T-helper 9 cell (primary cell): Measurements from ENCODE around the gene PGR.

Experiments used
- DNase-seq: peaks from one replicate; pipeline ENCODE4 v3.0.0-alpha.2; 2020
- total RNA-seq, 2 donors: gene quantifications; one replicate each; lab custom pipeline; 2026; lab: John Stamatoyannopoulos, UW

PGR gene
- total RNA-seq, result 0 reads per million in 2 donors

DNA sequence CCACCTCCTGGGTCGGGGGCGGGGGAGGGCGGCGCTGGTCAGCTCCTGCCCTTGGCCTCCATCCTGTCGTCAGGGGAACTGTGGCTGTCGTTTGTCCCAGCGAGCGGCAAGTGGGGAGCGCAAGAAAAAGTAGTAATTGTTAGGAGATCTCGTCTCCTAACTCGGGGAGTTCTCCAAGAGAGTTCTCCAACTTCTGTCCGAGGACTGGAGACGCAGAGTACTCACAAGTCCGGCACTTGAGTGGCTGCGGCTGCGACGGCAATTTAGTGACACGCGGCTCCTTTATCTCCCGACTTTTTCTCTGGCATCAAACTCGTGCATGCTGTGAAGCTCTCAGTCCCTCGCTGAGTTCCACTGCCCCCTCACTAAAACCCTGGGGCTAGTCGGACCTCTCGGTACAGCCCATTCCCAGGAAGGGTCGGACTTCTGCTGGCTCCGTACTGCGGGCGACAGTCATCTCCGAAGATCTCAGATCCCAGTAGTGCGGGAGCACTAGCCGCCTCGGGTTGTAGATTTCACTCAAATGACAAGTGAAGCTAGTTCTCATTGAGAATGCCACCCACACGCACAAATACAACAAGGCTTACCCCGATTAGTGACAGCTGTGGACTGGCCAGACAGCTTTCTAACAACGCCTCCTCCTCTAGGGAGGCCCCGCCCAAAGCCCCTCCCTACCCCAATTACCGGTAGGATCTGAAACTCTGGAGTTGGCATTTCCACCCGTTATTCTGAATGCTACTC lies at the start of gene PGR:
Gene PGR (minus strand): TSS at position 611 of the 741 bp plus-strand sequence. CDS start 743 bp downstream, outside the sequence.
- no peak for DNase-seq

DNA sequence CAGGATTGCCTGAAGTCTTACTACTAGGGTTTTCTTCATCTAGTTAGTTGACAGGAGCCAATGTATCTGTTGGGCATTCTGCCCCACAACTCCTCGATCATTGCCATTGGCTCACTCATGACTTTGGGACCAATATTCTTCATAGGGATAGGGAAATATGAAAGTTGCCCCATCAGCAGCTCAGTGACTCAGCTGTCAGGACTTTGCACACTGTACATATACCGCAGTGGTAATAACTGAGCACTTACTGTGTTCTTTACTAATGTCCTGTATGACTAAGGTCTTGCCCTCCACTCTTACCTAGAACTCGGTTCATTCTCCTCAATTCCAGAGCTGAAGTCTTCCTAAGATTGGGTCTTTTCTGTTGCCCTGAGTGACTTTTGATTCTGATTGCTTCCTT lies 46.8 kb upstream of the PGR start:
- DNase-seq, result no peak

DNA sequence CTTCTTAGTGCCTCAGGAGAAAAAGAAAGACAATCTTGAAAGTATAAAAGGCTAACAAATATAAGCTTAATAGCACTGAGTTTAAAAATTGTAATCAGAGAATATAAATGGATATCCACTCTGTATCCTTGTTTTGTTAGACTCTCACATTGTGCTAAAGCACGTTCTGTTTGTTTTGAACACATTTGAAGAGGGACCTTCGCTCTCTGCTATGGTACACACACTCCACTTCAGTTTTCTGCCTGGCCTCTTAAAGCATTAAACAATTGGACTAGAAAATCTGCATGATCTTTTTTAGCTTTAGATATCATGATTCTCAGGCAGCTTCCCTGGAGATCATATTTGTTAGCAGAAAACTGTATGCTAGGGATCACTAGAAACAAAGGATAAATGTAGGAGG lies 40.3 kb upstream of the PGR start:
- DNase-seq, result no peak

DNA sequence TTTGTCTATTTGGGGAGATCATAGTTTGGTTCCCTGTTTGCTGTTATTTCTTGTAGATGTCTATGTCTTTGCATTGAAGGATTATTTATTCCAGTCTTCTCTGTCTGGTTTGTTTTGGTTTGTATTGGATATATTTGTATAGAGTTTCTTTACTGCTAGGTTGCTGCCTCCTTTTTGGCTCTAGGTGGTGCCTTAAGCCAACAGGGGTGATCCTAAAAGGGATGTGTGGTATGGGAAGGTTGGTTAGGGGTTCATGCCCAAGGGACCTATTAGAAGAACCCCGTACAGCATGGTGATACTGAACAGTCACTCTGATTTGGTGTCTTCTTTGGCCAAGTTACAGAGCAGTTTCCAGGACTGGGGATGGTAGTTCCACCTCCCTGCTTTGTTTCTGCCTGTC lies 36.4 kb upstream of the PGR start:
- no peak for DNase-seq

DNA sequence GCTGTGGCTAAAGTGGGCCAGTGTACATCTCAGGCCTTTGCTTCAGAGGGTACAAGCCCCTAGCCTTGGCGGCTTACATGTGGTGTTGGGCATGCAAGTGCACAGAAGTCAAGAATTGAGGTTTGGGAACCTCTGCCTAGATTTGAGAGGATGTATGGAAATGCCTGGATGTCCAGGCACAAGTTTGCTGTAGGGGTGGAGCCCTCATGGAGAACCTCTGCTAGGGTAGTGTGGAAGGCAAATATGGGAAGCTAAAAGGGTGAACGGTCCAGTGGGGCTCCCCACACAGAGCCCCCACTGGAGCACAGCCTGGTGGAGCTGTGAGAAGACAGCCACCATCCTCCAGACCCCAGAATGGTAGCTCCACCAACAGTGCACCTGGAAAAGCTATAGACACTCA lies 28.5 kb upstream of the PGR start:
- no peak for DNase-seq

- DNase-seq, result no peak
Observed at GRCh38 chr11:101138245-101138930, 8.8 kb upstream of the PGR start.

DNA sequence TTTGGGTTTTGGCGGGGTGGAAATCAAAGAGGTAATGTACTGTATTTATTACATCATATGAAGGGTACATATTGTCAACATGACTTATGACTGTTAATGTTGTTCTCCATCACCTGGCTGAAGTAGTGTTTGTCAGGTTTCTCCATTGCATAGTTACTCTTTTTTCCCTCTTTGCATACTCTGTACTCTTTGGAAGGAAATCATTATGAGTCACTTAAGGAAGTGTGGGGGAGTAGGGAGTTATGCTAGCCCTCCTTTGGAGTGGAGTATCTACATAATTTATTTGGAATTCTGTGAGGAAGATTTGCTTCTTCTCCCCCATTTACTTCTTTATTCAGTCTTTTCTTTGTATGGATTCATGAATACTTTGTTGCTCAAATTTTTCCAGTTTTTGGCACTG lies 3.6 kb upstream of the PGR start:
- DNase-seq, result no peak

DNA sequence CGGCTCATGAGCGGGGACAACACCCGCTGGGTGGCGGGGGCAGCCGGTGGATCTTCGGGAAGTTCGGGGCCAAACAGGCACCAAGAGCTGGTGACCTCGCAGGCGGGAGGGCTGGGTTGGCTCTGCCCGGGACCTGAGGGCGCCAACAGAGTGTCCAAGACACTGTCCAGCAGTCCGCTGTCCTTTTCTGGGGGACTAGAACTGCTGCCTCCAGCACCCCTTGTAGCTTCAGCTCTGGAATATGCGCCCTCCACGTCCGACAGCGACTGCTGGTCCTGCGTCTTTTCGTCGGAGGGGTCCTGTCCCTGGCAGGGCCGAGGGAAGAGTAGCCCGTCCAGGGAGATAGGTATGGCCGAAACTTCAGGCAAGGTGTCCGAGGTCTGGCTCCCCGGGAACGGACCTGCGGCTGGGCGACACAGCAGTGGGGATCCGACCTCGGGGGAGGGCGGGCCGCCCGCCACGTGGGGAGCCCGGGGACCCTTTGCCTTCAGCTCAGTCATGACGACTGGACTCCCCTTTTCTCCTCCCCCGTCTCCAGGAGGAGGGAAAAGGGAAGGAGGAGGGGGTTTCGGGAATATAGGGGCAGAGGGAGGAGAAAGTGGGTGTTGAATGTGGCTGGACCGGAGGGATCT lies 926 bp downstream of the PGR start:
- no peak for DNase-seq

DNA sequence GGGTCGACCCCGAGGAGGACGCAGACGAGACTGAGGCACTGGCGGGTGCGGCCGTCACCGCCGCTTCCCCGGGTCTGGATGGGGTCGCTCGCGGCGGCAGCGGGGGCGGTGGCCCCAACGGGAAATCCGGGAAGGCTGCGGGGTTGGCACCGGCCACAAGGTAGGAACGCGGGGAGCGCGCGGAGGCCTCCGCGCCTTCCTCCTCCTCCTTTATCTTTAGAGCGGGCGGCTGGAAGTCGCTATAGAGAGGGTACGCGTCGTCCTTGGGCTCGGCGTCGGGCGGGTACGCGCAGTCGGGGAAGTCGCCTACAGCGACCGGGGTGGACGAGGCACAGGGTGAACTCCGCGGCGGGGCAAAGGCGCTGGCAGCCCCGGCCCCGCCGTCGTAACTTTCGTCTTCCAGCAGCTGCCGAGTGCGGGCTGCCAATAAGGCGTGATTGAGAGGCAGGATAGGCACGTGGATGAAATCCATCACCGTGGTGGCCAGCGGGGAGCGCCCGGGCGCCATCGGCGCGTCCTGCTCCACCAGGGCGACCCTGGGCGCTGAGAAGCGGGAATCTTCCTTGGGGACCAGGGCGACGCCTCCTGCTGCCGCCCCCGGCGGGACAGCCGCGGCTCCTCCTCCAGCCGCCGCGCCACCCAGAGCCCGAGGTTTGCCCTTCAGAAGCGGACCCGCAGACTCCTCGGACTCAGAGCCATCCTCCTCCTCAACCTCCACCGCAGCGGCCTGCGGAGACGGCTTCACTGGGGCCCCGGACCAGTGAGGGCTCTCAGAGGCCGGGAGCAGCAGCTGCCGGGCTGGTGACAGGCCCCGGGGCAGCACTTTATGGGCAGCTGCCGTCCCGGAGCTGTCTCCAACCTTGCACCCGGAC lies 1.7 kb downstream of the PGR start:
- no peak for DNase-seq

GRCh38 chr11:101127197-101127698 lies 2.4 kb downstream of the PGR start:
- no peak for DNase-seq

GRCh38 chr11:101126551-101127196 lies 2.9 kb downstream of the PGR start:
- no peak for DNase-seq

DNA sequence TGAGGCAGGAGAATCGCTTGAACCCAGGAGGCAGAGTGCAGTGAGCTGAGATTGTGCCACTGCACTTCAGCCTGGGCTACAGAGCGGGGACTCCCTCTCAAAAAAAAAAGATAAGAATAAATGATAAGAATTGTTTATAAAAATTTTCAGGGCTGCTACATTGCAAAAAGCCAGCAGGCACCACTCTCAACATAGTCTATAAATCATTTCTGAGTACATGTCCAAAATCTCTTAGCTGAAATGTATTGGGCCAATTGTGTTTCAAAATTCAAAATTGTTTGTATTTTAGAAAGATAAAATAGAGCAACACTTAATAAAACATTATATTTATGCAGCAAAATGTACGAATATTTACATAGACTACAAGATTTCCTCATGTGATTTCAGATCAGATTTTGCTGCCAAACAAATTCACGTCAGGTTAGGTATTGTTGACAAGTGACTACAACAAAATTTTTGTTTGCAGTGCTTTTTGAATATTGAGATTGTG lies 13.9 kb downstream of the PGR start:
- no peak for DNase-seq

- DNase-seq, result no peak
Observed at GRCh38 chr11:101113540-101113939, 16.1 kb downstream of the PGR start.

GRCh38 chr11:101104716-101105115 lies 24.9 kb downstream of the PGR start:
- DNase-seq, result no peak

- no peak for DNase-seq
Observed at GRCh38 chr11:101103433-101103832, 26.2 kb downstream of the PGR start.

- no peak for DNase-seq
Observed at GRCh38 chr11:101100601-101101000, 29.0 kb downstream of the PGR start.

- no peak for DNase-seq
Observed at GRCh38 chr11:101096036-101096704, 33.4 kb downstream of the PGR start.

- no peak for DNase-seq
Observed at GRCh38 chr11:101091781-101092180, 37.8 kb downstream of the PGR start.

DNA sequence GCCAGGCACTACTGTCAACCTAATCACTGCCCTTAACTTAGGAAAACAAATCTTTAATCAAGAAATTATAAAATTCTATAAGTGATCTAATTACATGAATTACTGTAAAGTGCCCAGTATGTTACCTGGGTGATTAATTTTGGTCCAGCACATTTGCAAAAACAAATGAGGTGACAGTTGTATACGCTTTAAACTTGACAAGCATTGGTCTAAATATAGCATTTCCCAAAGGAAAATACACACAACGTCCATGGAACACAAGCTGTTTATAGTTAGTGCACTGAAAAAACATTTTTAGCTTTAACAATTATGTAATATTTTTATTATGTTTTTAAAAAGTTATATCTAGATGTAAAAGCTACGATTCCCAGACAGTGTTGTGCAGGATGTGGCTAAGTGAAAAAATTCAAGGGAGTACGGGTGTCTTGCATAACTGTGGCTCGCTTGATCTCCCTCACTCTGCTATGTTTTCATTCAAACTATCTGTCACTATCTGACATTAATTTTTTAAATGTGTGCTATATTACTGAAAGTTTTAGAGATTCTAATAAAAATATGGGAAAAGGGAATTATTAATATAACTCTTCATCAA lies 38.8 kb downstream of the PGR start:
- DNase-seq, result no peak

GRCh38 chr11:101083335-101083734 lies 46.3 kb downstream of the PGR start:
- DNase-seq, result no peak

GRCh38 chr11:101082813-101083212 lies 46.8 kb downstream of the PGR start:
- DNase-seq, result no peak
